ENCODE results near the gene SYTL3.
"Not testable (repeated sequence)": the region's sequence is repeated elsewhere in the genome, so short reads cannot be mapped to it uniquely, and the experiment has no call there.

SYTL3 gene

DNA sequence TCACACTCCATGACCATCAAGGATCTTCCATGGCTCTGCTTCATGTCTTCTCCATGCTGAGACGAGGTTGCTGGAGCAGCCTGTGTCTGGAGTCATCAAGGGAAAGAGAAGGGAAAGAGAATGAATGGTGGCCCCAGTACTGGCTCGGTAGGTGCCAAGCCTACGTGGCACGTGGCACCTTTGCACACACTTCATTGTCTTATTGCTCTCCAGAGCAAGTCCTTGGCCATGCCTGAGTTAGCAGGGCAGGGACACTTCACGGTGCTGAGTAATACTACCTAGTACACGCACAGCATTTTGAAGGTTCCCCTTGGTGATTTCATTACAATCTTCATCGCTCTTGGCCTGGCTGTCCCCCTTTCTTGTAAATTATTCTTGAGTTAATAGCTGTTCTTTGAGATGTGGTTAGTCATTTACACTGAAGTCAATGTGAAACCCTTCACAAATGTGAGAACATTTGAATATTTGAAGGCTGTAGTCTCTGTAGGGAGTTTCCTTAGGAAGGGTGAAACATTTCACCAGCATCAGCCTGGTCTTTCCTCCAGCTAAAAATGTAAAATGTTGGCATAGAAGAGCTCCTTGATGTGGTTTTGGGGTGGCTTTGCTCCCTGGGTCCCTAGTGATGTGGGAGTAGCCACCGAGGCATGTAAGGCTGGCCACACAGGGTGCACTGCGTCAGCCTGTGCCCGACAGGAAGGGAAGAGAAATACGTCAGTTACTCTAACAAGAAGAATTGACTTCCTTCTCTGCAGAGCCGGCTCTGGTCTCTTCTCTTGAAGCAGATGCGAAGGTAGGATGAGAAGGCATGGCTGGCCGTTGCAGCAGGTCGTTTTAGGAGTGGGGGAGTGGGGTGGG lies at the start of gene SYTL3:
Gene SYTL3, plus strand, starts transcription at position 766 of the 855 bp plus-strand sequence. CDS start 13,215 bp downstream, outside the sequence.
- no peak within 1 kb of the TSS for H3K4me3 ChIP-seq (ENCODE audit: low read depth, low read length)
- in situ Hi-C loops (cut with HindIII; ENCODE audit: low sequenced_read_pairs) = no loop called here
- DNase-seq (ENCODE audit: low read depth) = no peak
- TF ChIP-seq, protein P1, sequence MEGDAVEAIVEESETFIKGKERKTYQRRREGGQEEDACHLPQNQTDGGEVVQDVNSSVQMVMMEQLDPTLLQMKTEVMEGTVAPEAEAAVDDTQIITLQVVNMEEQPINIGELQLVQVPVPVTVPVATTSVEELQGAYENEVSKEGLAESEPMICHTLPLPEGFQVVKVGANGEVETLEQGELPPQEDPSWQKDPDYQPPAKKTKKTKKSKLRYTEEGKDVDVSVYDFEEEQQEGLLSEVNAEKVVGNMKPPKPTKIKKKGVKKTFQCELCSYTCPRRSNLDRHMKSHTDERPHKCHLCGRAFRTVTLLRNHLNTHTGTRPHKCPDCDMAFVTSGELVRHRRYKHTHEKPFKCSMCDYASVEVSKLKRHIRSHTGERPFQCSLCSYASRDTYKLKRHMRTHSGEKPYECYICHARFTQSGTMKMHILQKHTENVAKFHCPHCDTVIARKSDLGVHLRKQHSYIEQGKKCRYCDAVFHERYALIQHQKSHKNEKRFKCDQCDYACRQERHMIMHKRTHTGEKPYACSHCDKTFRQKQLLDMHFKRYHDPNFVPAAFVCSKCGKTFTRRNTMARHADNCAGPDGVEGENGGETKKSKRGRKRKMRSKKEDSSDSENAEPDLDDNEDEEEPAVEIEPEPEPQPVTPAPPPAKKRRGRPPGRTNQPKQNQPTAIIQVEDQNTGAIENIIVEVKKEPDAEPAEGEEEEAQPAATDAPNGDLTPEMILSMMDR (IDR thresholded peaks at IDR 0.05; ENCODE audit: low read depth, low read length, missing control alignments) = no peak

DNA sequence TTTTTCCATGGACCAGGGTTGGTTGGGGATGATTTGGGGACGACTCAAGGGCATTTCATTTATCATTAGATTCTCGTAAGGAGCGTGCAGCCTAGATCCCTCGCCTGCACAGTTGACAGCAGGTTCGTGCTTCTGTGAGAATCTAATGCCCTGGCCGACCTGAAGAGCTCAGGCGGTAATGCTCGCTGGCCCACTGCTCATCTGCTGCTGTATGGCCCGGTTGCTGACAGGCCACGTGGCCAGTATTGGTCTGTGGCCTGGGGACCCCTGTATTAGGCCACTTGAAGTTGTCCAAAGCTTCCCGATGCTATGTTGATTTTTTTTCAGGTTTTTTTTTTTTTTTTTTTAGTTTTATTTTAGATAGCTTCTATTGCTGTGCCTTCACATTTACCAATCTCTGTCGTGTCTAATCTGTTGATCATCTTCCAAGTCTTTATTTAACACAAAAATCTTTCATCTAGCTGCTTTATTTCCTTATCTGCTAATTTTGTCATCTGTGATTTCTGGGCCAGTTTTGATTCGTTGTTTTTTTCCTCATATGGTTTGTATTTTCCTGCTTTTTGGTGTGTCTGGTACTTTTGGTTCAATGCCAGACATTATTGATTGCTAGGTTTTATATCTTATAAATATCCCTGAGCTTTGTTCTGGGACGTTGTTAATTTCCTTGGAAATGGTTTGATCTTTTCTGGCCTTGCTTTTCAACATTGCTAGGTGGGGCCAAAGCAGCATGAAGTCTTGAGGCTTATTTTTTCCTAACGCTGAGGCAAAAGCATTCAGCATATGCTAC lies 46.4 kb upstream of the SYTL3 start:
- TF ChIP-seq, protein P1 (IDR thresholded peaks at IDR 0.05; ENCODE audit: low read depth, low read length, missing control alignments) = no peak
- DNase-seq (ENCODE audit: low read depth) = no peak
- H3K4me3 ChIP-seq (ENCODE audit: low read depth, low read length) = no peak overlapping the region
- in situ Hi-C loops (cut with HindIII; ENCODE audit: low sequenced_read_pairs) = no loop called here

GRCh38 chr6:158604048-158604406 lies 45.8 kb upstream of the SYTL3 start:
- DNase-seq (ENCODE audit: low read depth) = no peak
- TF ChIP-seq, protein P1 (IDR thresholded peaks at IDR 0.05; ENCODE audit: low read depth, low read length, missing control alignments) = no peak
- H3K4me3 ChIP-seq (ENCODE audit: low read depth, low read length) = no peak overlapping the region
- in situ Hi-C loops (cut with HindIII; ENCODE audit: low sequenced_read_pairs) = no loop called here

DNA sequence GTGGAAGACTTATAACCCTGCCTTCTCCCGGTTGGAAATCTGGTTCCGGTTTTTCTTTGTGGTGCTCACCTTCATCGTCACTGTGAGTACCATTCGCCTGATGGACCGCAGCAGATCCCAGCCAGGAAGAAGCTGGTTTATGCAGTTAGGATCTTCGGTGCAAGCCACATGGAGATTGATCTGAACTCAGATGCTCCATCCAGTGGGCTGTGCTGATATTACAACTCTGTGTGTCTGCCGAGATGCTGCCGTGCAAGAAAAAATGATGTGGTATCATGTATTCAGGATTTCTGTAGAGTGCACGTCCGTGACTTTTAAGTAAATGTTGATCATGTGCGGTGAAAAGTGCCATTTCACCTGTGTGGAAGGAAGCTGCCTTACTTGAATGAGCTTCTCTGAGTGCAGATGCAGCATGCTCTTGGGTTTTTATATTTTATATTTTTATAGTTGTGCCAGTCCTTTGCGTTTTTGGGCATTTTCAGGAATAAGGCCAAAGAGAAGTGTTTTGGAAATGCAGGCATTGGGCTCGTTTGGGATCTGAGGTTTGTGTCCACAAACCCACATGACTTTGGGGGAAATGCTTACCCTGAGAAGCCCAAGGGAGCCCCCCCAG lies 44.5 kb upstream of the SYTL3 start:
- TF ChIP-seq, protein P1 (IDR thresholded peaks at IDR 0.05; ENCODE audit: low read depth, low read length, missing control alignments) = peak; percentile 78
- in situ Hi-C loops (cut with HindIII; ENCODE audit: low sequenced_read_pairs) = no loop called here
- H3K4me3 ChIP-seq (ENCODE audit: low read depth, low read length) = no peak overlapping the region
- peak; percentile 67 for DNase-seq (ENCODE audit: low read depth)

DNA sequence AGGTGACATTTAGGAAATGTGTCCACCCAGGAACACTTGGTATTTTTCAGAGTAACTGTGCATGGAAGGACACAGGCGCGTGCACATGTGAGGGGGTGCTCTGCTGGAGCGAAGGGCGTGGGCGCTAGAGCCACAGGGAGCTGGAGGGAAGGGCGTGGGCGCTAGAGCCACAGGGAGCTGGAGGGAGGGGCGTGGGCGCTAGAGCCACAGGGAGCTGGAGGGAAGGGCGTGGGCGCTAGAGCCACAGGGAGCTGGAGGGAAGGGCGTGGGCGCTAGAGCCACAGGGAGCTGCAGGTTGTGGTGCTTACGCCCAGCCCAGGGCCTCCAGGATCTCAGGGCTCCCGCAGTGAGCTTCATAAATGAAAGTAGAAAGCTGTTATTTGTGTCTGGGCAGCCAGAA lies 43.8 kb upstream of the SYTL3 start:
- in situ Hi-C loops (cut with HindIII; ENCODE audit: low sequenced_read_pairs); H3K4me3 ChIP-seq (ENCODE audit: low read depth, low read length); DNase-seq (ENCODE audit: low read depth): not testable (repeated sequence)

- TF ChIP-seq, protein P1 (IDR thresholded peaks at IDR 0.05; ENCODE audit: low read depth, low read length, missing control alignments) = no peak
- in situ Hi-C loops (cut with HindIII; ENCODE audit: low sequenced_read_pairs) = no loop called here
- DNase-seq (ENCODE audit: low read depth) = no peak
- H3K4me3 ChIP-seq (ENCODE audit: low read depth, low read length) = no peak overlapping the region
Measured at GRCh38 chr6:158606935-158607334, 42.9 kb upstream of the SYTL3 start.
